H9 (cell line): Measurements from ENCODE around the gene TIAM1. TPM values are rescaled to one million over a fixed set of nuclear protein-coding genes. Genes with fewer than 3 reads are reported as not detected.

Source experiments
- DNase-seq: peaks from one replicate; pipeline ENCODE4 v3.0.0-alpha.2; 2017
- H2AFZ ChIP-seq: one replicate; pipeline ENCODE4 v1.6.1; 2013; ENCODE audit warnings: mild to moderate bottlenecking, low read length, control low read depth, moderate library complexity
- H2AK5ac ChIP-seq: 2 replicates; pipeline ENCODE4 v1.6.1; 2013; ENCODE audit warnings: low read length, control low read depth, mixed read lengths; ENCODE audit not compliant: insufficient read length
- H2BK120ac ChIP-seq: one replicate; pipeline ENCODE4 v1.6.1; 2013; ENCODE audit warnings: low read depth, mild to moderate bottlenecking, low read length, control low read depth, inconsistent platforms; ENCODE audit not compliant: poor library complexity, severe bottlenecking
- H2BK12ac ChIP-seq: 2 replicates; pipeline ENCODE4 v1.6.1; 2013; ENCODE audit warnings: low read length, control low read depth, mixed read lengths, low read depth; ENCODE audit not compliant: insufficient read length
- H2BK15ac ChIP-seq: 2 replicates; pipeline ENCODE4 v1.6.1; 2013; ENCODE audit warnings: low read depth, low read length, control low read depth
- H2BK20ac ChIP-seq: one replicate; pipeline ENCODE4 v1.6.1; 2013; ENCODE audit warnings: low read depth, mild to moderate bottlenecking, low read length, control low read depth, inconsistent platforms; ENCODE audit not compliant: poor library complexity, severe bottlenecking
- H2BK5ac ChIP-seq: 2 replicates; pipeline ENCODE4 v1.6.1; 2013; ENCODE audit warnings: low read length, control low read depth, mixed read lengths; ENCODE audit not compliant: insufficient read length
- H3K14ac ChIP-seq: 2 replicates; pipeline ENCODE4 v1.6.1; 2013; ENCODE audit warnings: low read length, control low read depth; ENCODE audit not compliant: insufficient read depth
- H3K18ac ChIP-seq: 2 replicates; pipeline ENCODE4 v1.6.1; 2013; ENCODE audit warnings: low read depth, mild to moderate bottlenecking, mixed read lengths, low read length, control low read depth; ENCODE audit not compliant: insufficient read length
- H3K23ac ChIP-seq: 2 replicates; pipeline ENCODE4 v1.6.1; 2013; ENCODE audit warnings: low read length, control low read depth, mixed read lengths, low read depth; ENCODE audit not compliant: insufficient read length
- H3K23me2 ChIP-seq: 2 replicates; pipeline ENCODE4 v1.6.1; 2013; ENCODE audit warnings: low read depth, mild to moderate bottlenecking, mixed read lengths, low read length, control low read depth; ENCODE audit not compliant: insufficient read length, poor library complexity, severe bottlenecking
- H3K27ac ChIP-seq: 2 replicates; pipeline ENCODE4 v1.5.1; 2013; ENCODE audit warnings: low read length, control low read depth, mixed read lengths, low read depth; ENCODE audit not compliant: insufficient read length
- H3K27me3 ChIP-seq: 2 replicates; pipeline ENCODE4 v1.6.1; 2013; ENCODE audit warnings: low read length, control low read depth, inconsistent platforms; ENCODE audit not compliant: insufficient read depth
- H3K4ac ChIP-seq: 2 replicates; pipeline ENCODE4 v1.6.1; 2013; ENCODE audit warnings: low read depth, mild to moderate bottlenecking, control low read depth, inconsistent platforms, low read length, moderate library complexity
- H3K4me1 ChIP-seq: 2 replicates; pipeline ENCODE4 v1.6.1; 2013; ENCODE audit warnings: low read length, control low read depth, inconsistent platforms; ENCODE audit not compliant: insufficient read depth
- H3K4me2 ChIP-seq: 2 replicates; pipeline ENCODE4 v1.6.1; 2013; ENCODE audit warnings: low read length, control low read depth, mixed read lengths; ENCODE audit not compliant: insufficient read length, insufficient read depth
- H3K56ac ChIP-seq: 2 replicates; pipeline ENCODE4 v1.6.1; 2013; ENCODE audit warnings: low read depth, mild to moderate bottlenecking, mixed read lengths, low read length, control low read depth; ENCODE audit not compliant: insufficient read length
- H3K79me1 ChIP-seq: 2 replicates; pipeline ENCODE4 v1.6.1; 2013; ENCODE audit warnings: low read depth, mild to moderate bottlenecking, moderate library complexity, low read length, control low read depth, inconsistent platforms; ENCODE audit not compliant: insufficient read depth, poor library complexity, severe bottlenecking
- H3K79me2 ChIP-seq: 2 replicates; pipeline ENCODE4 v1.6.1; 2013; ENCODE audit warnings: low read length, control low read depth, inconsistent platforms; ENCODE audit not compliant: insufficient read depth
- H3K9ac ChIP-seq: 2 replicates; pipeline ENCODE4 v1.6.1; 2013; ENCODE audit warnings: low read length, control low read depth, mixed read lengths; ENCODE audit not compliant: insufficient read length; ENCODE audit errors: extremely low read depth
- H3K9me3 ChIP-seq: one replicate; pipeline ENCODE4 v1.6.1; 2013; ENCODE audit warnings: low read depth, low read length, inconsistent platforms; ENCODE audit not compliant: control insufficient read depth
- H3T11ph ChIP-seq: one replicate; pipeline ENCODE4 v1.6.1; 2013; ENCODE audit warnings: mild to moderate bottlenecking, low read length, control low read depth, inconsistent platforms
- H4K20me1 ChIP-seq: one replicate; pipeline ENCODE4 v1.6.1; 2013; ENCODE audit not compliant: control insufficient read depth, insufficient read length, insufficient read depth
- H4K5ac ChIP-seq: 2 replicates; pipeline ENCODE4 v1.6.1; 2013; ENCODE audit warnings: low read depth, mild to moderate bottlenecking, mixed read lengths, low read length, control low read depth; ENCODE audit not compliant: insufficient read length
- H4K8ac ChIP-seq: replicated peaks from 2 replicates; pipeline ENCODE4 v1.6.1; 2013; ENCODE audit warnings: low read length, control low read depth, mixed read lengths, low read depth; ENCODE audit not compliant: insufficient read length
- H4K91ac ChIP-seq: 2 replicates; pipeline ENCODE4 v1.6.1; 2013; ENCODE audit warnings: low read depth, mild to moderate bottlenecking, moderate library complexity, mixed read lengths, low read length, control low read depth; ENCODE audit not compliant: insufficient read length
- H3K27ac Mint-ChIP-seq, 3 experiments: 2 replicates in 2 of 3; 3 replicates in 1 of 3; pipeline ENCODE4 v1.8.0; 2020 to 2021; ENCODE audit warnings: mixed read lengths in 3 of 3, mild to moderate bottlenecking in 1 of 3, moderate library complexity in 1 of 3
- H3K27me3 Mint-ChIP-seq: 2 replicates; pipeline ENCODE4 v1.8.0; 2021; ENCODE audit warnings: low read depth, mild to moderate bottlenecking, moderate library complexity, mixed read lengths
- H3K36me3 Mint-ChIP-seq, 3 experiments: 2 replicates in 2 of 3; 3 replicates in 1 of 3; pipeline ENCODE4 v1.8.0; 2020 to 2021; ENCODE audit warnings: low read depth in 3 of 3, mixed read lengths in 3 of 3; ENCODE audit not compliant: insufficient read depth in 1 of 3
- H3K4me1 Mint-ChIP-seq, 2 experiments: 2 replicates each; pipeline ENCODE4 v1.8.0; 2020; ENCODE audit warnings: mixed read lengths in 2 of 2
- H3K4me3 Mint-ChIP-seq, 2 experiments: 2 replicates in 1 of 2; 3 replicates in 1 of 2; pipeline ENCODE4 v1.8.0; 2020 to 2021; ENCODE audit warnings: mild to moderate bottlenecking in 2 of 2, mixed read lengths in 2 of 2, moderate library complexity in 1 of 2
- H3K9me3 Mint-ChIP-seq, 2 experiments: 2 replicates in 1 of 2; 3 replicates in 1 of 2; pipeline ENCODE4 v1.8.0; 2020; ENCODE audit warnings: mild to moderate bottlenecking in 2 of 2, mixed read lengths in 2 of 2, moderate library complexity in 1 of 2
- WGBS: extraction: QIAGEN DNeasy Blood & Tissue Kit; methylation state at CpG from one replicate; pipeline ENCODE4 v1.1.7; 2013; ENCODE audit warnings: missing lambda C conversion rate, low lambda C conversion rate, mixed read lengths; ENCODE audit not compliant: insufficient read length; ENCODE audit errors: extremely low coverage; 5-methylcytosine and 5-hydroxymethylcytosine counted together
- total RNA-seq: library from RNA; stranded (reverse); gene quantifications from 2 replicates; pipeline ENCODE4 v1.2.1, GENCODE V29; 2021
- TF ChIP-seq, protein P1 (sequence below): fragments of 200-600 bp; sonication (generic); conservative IDR thresholded peaks from 3 replicates; pipeline ENCODE4 v1.8.0; 2021; ENCODE audit warnings: antibody characterized with exemption, mild to moderate bottlenecking

Gene TIAM1
- total RNA-seq, 1 experiment from 2014 or later: 23.1 TPM

DNA sequence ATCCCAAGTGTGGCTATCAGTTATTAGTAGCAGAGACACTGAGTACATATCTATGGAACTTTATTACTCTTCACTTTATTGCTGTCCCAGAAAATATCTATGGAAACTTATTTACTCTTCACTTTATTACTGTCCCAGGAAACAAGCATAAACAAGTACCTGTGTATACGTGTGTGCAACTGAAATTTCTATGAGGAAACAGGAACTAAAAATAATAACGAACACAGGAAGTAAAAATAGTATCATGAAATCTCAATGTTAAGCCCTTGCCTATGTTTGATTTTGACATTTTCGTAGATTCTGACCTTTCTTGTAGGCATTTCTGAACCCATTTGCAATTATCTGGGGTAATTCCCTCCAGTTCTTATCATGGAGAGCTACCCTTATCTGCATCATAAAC, 240.9 kb downstream of the TIAM1 start:
- Histone ChIP-seq H3K9ac (no peak overlapping the region), H4K91ac (no peak overlapping the region), H3K79me1 (no peaks in the 10 kb centered on the region), H3K23me2 (no peaks in the 10 kb centered on the region), H3K27me3 (no peaks in the 10 kb centered on the region), H2BK12ac (no peak overlapping the region), H3K18ac (no peak overlapping the region), H3K23ac (no peak overlapping the region), H3K27ac (no peak overlapping the region), H3K79me2 (no peaks in the 10 kb centered on the region), H3K14ac (peak overlapping the region; percentile 29; the same call in 1 of the 2 replicates), H2BK15ac (no peak overlapping the region), H3K4me1 (peaks cover 2% of the 10 kb centered on the region; the same call in 1 of the 2 replicates), H4K5ac (no peak overlapping the region), H2BK120ac (no peak overlapping the region), H4K20me1 (no peaks in the 10 kb centered on the region), H4K8ac (no peak overlapping the region), H2AK5ac (no peak overlapping the region), H3K9me3 (no peaks in the 10 kb centered on the region), H3K4me2 (no peak overlapping the region), H3K56ac (no peak overlapping the region), H3K4ac (no peak overlapping the region), H2BK5ac (peak overlapping the region; percentile 41), H2AFZ (no peak overlapping the region), H3T11ph (no peak overlapping the region), H2BK20ac (no peak overlapping the region)
- peaks cover 6% of the 10 kb centered on the region for H3K27me3 Mint-ChIP-seq
- H3K36me3 Mint-ChIP-seq: peaks cover 5 to 37% (median 20%) of the 10 kb centered on the region in 3 experiments
- WGBS: no CpG with 5 or more reads among the region's 3 CpGs
- no peak for DNase-seq
- no peak overlapping the region for H3K27ac Mint-ChIP-seq
- peaks cover 23 to 40% of the 10 kb centered on the region in 2 experiments for H3K9me3 Mint-ChIP-seq
- peaks cover 11% of the 10 kb centered on the region in 2 experiments for H3K4me1 Mint-ChIP-seq
- TF ChIP-seq, protein P1, sequence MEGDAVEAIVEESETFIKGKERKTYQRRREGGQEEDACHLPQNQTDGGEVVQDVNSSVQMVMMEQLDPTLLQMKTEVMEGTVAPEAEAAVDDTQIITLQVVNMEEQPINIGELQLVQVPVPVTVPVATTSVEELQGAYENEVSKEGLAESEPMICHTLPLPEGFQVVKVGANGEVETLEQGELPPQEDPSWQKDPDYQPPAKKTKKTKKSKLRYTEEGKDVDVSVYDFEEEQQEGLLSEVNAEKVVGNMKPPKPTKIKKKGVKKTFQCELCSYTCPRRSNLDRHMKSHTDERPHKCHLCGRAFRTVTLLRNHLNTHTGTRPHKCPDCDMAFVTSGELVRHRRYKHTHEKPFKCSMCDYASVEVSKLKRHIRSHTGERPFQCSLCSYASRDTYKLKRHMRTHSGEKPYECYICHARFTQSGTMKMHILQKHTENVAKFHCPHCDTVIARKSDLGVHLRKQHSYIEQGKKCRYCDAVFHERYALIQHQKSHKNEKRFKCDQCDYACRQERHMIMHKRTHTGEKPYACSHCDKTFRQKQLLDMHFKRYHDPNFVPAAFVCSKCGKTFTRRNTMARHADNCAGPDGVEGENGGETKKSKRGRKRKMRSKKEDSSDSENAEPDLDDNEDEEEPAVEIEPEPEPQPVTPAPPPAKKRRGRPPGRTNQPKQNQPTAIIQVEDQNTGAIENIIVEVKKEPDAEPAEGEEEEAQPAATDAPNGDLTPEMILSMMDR: no peak
- H3K4me3 Mint-ChIP-seq: no peak overlapping the region
